PC-9 (cell line): ENCODE results near the gene C1orf159. TPM values are rescaled to one million over a fixed set of nuclear protein-coding genes. Genes with fewer than 3 reads are reported as not detected.

Source experiments
- BruUV-seq: library from RNA; stranded (reverse); fragments of 400-500 nt; replicated peaks from 2 replicates; lab custom pipeline; 2021; lab: Mats Ljungman, UMichigan
- CTCF ChIA-PET: fragments of 300-600 bp; sonication (Branson Sonifier 250); formaldehyde crosslinking; loops from one replicate; lab custom pipeline; 2022; ENCODE audit warnings: antibody characterized with exemption; lab: Charles Lee
- POLR2A ChIA-PET: fragments of 300-600 bp; sonication (Branson Sonifier 250); formaldehyde crosslinking; loops from one replicate; lab custom pipeline; 2022; ENCODE audit warnings: antibody characterized with exemption; ENCODE audit not compliant: unreplicated experiment; lab: Charles Lee
- DNase-seq, 2 experiments: peaks; one replicate each; pipeline versions ENCODE4 v3.0.0 to v3.0.0-alpha.2; 2015 to 2022; ENCODE audit warnings: mixed read lengths in 1 of 2
- H2AFZ ChIP-seq: fragments of 200-600 bp; sonication (generic); 2 replicates; pipeline ENCODE4 v1.8.1; 2017; ENCODE audit warnings: antibody characterized with exemption
- H3F3A ChIP-seq: fragments of 200-600 bp; sonication (generic); 2 replicates; pipeline ENCODE4 v1.8.1; 2017; ENCODE audit warnings: antibody characterized with exemption, mild to moderate bottlenecking, low read depth; ENCODE audit not compliant: insufficient read depth
- H3K27ac ChIP-seq: fragments of 200-600 bp; sonication (generic); 2 replicates; pipeline ENCODE4 v1.6.1; 2016; ENCODE audit warnings: mixed run types
- H3K27me3 ChIP-seq: fragments of 200-600 bp; sonication (generic); 2 replicates; pipeline ENCODE4 v1.6.1; 2016; ENCODE audit warnings: low read depth, mixed run types; ENCODE audit not compliant: insufficient read depth
- H3K36me3 ChIP-seq: fragments of 200-600 bp; sonication (generic); 2 replicates; pipeline ENCODE4 v1.6.1; 2016; ENCODE audit warnings: low read depth, mixed run types
- H3K4me1 ChIP-seq: fragments of 200-600 bp; sonication (generic); replicated peaks from 2 replicates; pipeline ENCODE4 v1.6.1; 2016; ENCODE audit warnings: mixed run types; ENCODE audit not compliant: insufficient read depth
- H3K4me2 ChIP-seq: fragments of 200-600 bp; sonication (generic); 2 replicates; pipeline ENCODE4 v1.6.1; 2017; ENCODE audit warnings: mixed run types
- H3K4me3 ChIP-seq: fragments of 200-600 bp; sonication (generic); 2 replicates; pipeline ENCODE4 v1.6.1; 2016; ENCODE audit warnings: mixed run types
- H3K79me2 ChIP-seq: fragments of 200-600 bp; sonication (generic); 2 replicates; pipeline ENCODE4 v1.6.1; 2017; ENCODE audit warnings: low read depth, mixed run types
- H3K9me2 ChIP-seq: fragments of 200-600 bp; sonication (generic); 2 replicates; pipeline ENCODE4 v1.8.1; 2017; ENCODE audit warnings: mild to moderate bottlenecking; ENCODE audit not compliant: insufficient read depth
- H3K9me3 ChIP-seq: fragments of 200-600 bp; sonication (generic); 2 replicates; pipeline ENCODE4 v1.8.1; 2016; ENCODE audit warnings: low read depth; ENCODE audit not compliant: insufficient read depth
- H4K20me1 ChIP-seq: fragments of 200-600 bp; sonication (generic); 2 replicates; pipeline ENCODE4 v1.8.1; 2017; ENCODE audit not compliant: insufficient read depth
- CTCF ChIP-seq: fragments of 200-600 bp; sonication (generic); conservative IDR thresholded peaks from 2 replicates; pipeline ENCODE4 v1.6.1; 2017; ENCODE audit warnings: mixed run types, antibody characterized with exemption, mild to moderate bottlenecking, moderate library complexity
- EZH2 ChIP-seq: fragments of 200-600 bp; sonication (generic); IDR thresholded peaks from 2 replicates; pipeline ENCODE4 v1.8.0; 2017; ENCODE audit warnings: antibody characterized with exemption, low read depth
- intact Hi-C: fragments of 100-400 bp; cut with micrococcal nuclease; formaldehyde crosslinking; loops from one replicate; pipeline ENCODE4 v1.10.0; 2022; ENCODE audit not compliant: unreplicated experiment
- total RNA-seq: library from RNA; stranded (reverse); gene quantifications from 2 replicates; pipeline ENCODE4 v1.2.3, GENCODE V29; 2021

C1orf159 gene
- total RNA-seq, 1 experiment from 2014 or later, result 31.1 TPM

DNA sequence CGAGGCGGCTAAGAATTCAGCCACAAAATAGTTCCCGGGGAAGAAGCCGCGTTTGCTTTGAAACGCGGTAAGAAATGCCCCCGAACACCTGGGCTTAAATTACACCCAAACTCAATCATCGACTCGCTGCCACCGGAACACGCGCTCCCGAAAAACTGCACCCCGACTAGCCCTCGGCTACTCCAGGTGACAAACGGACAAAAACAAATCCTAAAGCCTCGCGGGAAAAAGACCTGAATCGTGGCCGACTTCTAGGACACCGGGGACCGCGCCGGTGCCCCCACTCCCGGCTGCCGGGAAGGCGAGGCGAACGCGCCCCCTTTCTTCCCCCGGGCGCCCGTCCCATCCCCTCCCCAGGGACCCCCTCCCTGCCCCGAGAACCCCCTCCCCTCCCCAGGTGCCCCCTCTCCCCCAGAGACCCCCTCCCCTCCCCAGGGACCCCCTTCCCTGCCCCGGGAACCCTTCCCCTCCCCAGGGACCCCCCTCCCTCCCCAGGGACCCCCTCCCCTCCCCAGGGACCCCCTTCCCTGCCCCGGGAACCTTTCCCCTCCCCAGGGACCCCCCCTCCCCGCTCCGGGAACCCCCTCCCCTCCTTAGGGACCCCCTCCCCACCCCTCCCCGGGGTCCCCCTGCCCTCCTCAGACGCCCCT is 628 bp downstream of the C1orf159 start:
- BruUV-seq, result no TSS peak
- H3F3A ChIP-seq, result peaks cover 3% of the 10 kb centered on the region; the same call in 1 of the 2 replicates
- TF ChIP-seq CTCF (no peak), EZH2 (no peak)
- no peak overlapping the region for H3K27ac ChIP-seq
- DNase-seq, result no peak
- peaks cover 11% of the 10 kb centered on the region; the same call in 1 of the 2 replicates for H3K36me3 ChIP-seq
- H3K4me3 ChIP-seq, result peak overlapping the region; percentile 75; the same call in 1 of the 2 replicates
- H2AFZ ChIP-seq, result peak overlapping the region; percentile 51; the same call in 1 of the 2 replicates
- H3K27me3 ChIP-seq, result no peaks in the 10 kb centered on the region
- POLR2A ChIA-PET, result interaction anchor here (0.6 kb wide), 3 partner anchors 9 to 269 kb away, joined by 4 to 6 read pairs (median 5); no protein-coding TSS in a partner anchor
- H3K9me3 ChIP-seq, result no peaks in the 10 kb centered on the region
- H3K4me1 ChIP-seq, result peaks cover 14% of the 10 kb centered on the region
- H4K20me1 ChIP-seq, result no peaks in the 10 kb centered on the region
- CTCF ChIA-PET, result interaction anchor here (0.6 kb wide), 1 partner anchor 96 kb away, joined by 6 read pairs; no protein-coding TSS in a partner anchor
- H3K4me2 ChIP-seq, result peak overlapping the region; percentile 90
- H3K9me2 ChIP-seq, result no peaks in the 10 kb centered on the region
- intact Hi-C loops, result no loop called here
- peaks cover 49% of the 10 kb centered on the region for H3K79me2 ChIP-seq

DNA sequence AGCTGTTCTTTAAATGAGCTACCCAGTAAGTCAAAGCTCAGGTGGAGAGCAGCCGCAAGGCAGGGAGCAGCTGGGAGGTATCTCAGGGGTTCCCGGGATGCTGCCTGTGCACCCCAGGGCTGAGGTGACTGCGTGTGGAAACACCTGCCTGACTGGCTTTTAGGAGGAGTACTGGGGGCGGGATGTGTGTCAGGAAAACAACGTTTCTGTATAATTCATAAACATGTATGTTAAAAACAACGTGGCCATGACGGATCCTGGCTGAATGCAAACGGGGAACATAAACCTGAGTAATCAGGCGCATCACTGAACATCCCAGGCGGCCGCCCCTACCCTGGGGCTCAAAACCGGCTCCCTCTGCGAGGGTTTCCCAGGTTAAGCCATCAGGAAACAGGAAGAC is 1.5 kb downstream of the C1orf159 start:
- TF ChIP-seq EZH2 (no peak), CTCF (no peak)
- Histone ChIP-seq H3K4me3 (peak overlapping the region; percentile 73; the same call in 1 of the 2 replicates), H4K20me1 (no peaks in the 10 kb centered on the region), H3K27me3 (no peaks in the 10 kb centered on the region), H3K4me1 (peaks cover 23% of the 10 kb centered on the region), H3K79me2 (peaks cover 55% of the 10 kb centered on the region), H3K9me2 (no peaks in the 10 kb centered on the region), H3K27ac (no peak overlapping the region), H3K36me3 (peaks cover 11% of the 10 kb centered on the region; the same call in 1 of the 2 replicates), H3F3A (peaks cover 7% of the 10 kb centered on the region; the same call in 1 of the 2 replicates), H3K9me3 (no peaks in the 10 kb centered on the region), H3K4me2 (peak overlapping the region; percentile 90), H2AFZ (no peak overlapping the region)
- ChIA-PET CTCF (no interaction called here), POLR2A (no interaction called here)
- BruUV-seq, result TSS peak; percentile 55
- intact Hi-C loops, result no loop called here
- no peak for DNase-seq

- Histone ChIP-seq H3K4me3 (no peak overlapping the region), H3K9me2 (no peaks in the 10 kb centered on the region), H3K27me3 (no peaks in the 10 kb centered on the region), H3K9me3 (no peaks in the 10 kb centered on the region), H3K79me2 (peaks cover 68% of the 10 kb centered on the region), H2AFZ (no peak overlapping the region), H3K36me3 (peaks cover 11% of the 10 kb centered on the region; the same call in 1 of the 2 replicates), H4K20me1 (no peaks in the 10 kb centered on the region), H3K4me2 (no peak overlapping the region), H3K4me1 (peaks cover 27% of the 10 kb centered on the region), H3F3A (peaks cover 7% of the 10 kb centered on the region; the same call in 1 of the 2 replicates), H3K27ac (no peak overlapping the region)
- TF ChIP-seq CTCF (no peak), EZH2 (no peak)
- intact Hi-C loops, result no loop called here
- POLR2A ChIA-PET, result no interaction called here
- CTCF ChIA-PET, result no interaction called here
- BruUV-seq, result no TSS peak
- DNase-seq, result no peak
These were observed 3.5 kb downstream of the C1orf159 start for GRCh38 chr1:1112237-1112985.
